ENCODE data around the gene NRP2.

GRCh38 chr2:205658572-205658971 lies 23.7 kb upstream of the NRP2 start:
- TF ChIP-seq POLR2A (IDR thresholded peaks at IDR 0.05; ENCODE audit: low read depth) (no peak), CTCF (IDR thresholded peaks at IDR 0.05) (no peak), POLR2AphosphoS5 (IDR thresholded peaks at IDR 0.05) (no peak), EP300 (IDR thresholded peaks at IDR 0.05) (no peak)

Data from esophagus muscularis mucosa (tissue), 4 donors.